Body of pancreas (tissue), 4 donors: ENCODE data around the gene TSPAN33. TPM values are rescaled to one million over a fixed set of nuclear protein-coding genes. Genes with fewer than 3 reads are reported as not detected.
A peak's percentile ranks its signal among the peaks of the same experiment; 100 is the strongest.

Source experiments
- ATAC-seq: fragments of 150-250 bp; one replicate; pipeline ENCODE4 v1.9.1; 2016
- DNase-seq, 4 donors: peaks; one replicate each; pipeline ENCODE4 v3.0.0-alpha.2; 2019
- H3K27ac ChIP-seq, 4 donors: fragments of 200-600 bp; sonication (generic); 1 replicate in 3 of 4; 2 replicates in 1 of 4; pipeline versions ENCODE4 v1.5.1 to v1.6.1; 2016 to 2019; ENCODE audit warnings: mild to moderate bottlenecking in 1 of 4, mixed read lengths in 1 of 4, moderate library complexity in 1 of 4
- H3K27me3 ChIP-seq, 2 donors: fragments of 200-600 bp; sonication (generic); one replicate each; pipeline ENCODE4 v1.6.0; 2016; ENCODE audit warnings: mild to moderate bottlenecking in 1 of 2
- H3K36me3 ChIP-seq, 2 donors: fragments of 200-600 bp; sonication (generic); replicated peaks in 1 of 2; 2 replicates each; pipeline ENCODE4 v1.5.1; 2016; ENCODE audit warnings: low read depth in 2 of 2; ENCODE audit not compliant: insufficient read depth in 1 of 2
- H3K4me1 ChIP-seq: fragments of 200-600 bp; sonication (generic); one replicate; pipeline ENCODE4 v1.6.0; 2016
- H3K4me3 ChIP-seq, 2 donors: fragments of 200-600 bp; sonication (generic); 1 replicate in 1 of 2; 2 replicates in 1 of 2; pipeline ENCODE4 v1.5.1; 2016 to 2019
- H3K9me3 ChIP-seq, 3 donors: fragments of 200-600 bp; sonication (generic); 1 replicate in 2 of 3; 2 replicates in 1 of 3; pipeline ENCODE4 v1.5.1; 2016
- CTCF ChIP-seq, 7 experiments: fragments of 450-650 bp in 4 of 7; fragments of 200-600 bp in 3 of 7; sonication (generic) in 3 of 7; IDR thresholded peaks; one replicate each; pipeline ENCODE4 v1.5.1; 2016 to 2019; ENCODE audit warnings: antibody characterized with exemption in 7 of 7
- POLR2A ChIP-seq, 3 donors: fragments of 450-650 bp; IDR thresholded peaks; one replicate each; pipeline ENCODE4 v1.6.1; 2016; ENCODE audit warnings: antibody characterized with exemption in 3 of 3, mild to moderate bottlenecking in 2 of 3
- WGBS, 2 donors: methylation state at CpG; one replicate each; pipeline ENCODE4 v1.1.5; 2017; 5-methylcytosine and 5-hydroxymethylcytosine counted together
- intact Hi-C: fragments of 100-400 bp; cut with DNase I; formaldehyde crosslinking; loops from one replicate; pipeline ENCODE4 v1.15.1; 2023
- total RNA-seq, 2 donors: library from RNA; depleted of rRNA; stranded (reverse); fragments of >200 nt; gene quantifications; one replicate each; pipeline ENCODE4 v1.1.0, GENCODE V29; 2016

Gene TSPAN33
- total RNA-seq, 2 donors from 2014 or later = 12.5 to 17.1 TPM

GRCh38 chr7:129101746-129102145, 42.8 kb upstream of the TSPAN33 start:
- DNase-seq (no peak), ATAC-seq (no peak)
- H3K4me3 ChIP-seq = no peak overlapping the region
- TF ChIP-seq POLR2A (IDR thresholded peaks at IDR 0.05) (no peak), CTCF (IDR thresholded peaks at IDR 0.05) (no peak)
- H3K4me1 ChIP-seq = peaks cover 48% of the 10 kb centered on the region
- H3K27ac ChIP-seq = peak overlapping the region in 3 of 4 donors; percentile 80 to 91 (median 86)
- intact Hi-C loops = no loop called here
- no peaks in the 10 kb centered on the region for H3K36me3 ChIP-seq
- 87 to 90% methylated on average over 6 of the region's 6 CpGs for WGBS, 2 donors
- no peaks in the 10 kb centered on the region for H3K27me3 ChIP-seq
- H3K9me3 ChIP-seq = no peaks in the 10 kb centered on the region

GRCh38 chr7:129103561-129104324, 40.8 kb upstream of the TSPAN33 start:
- Histone ChIP-seq H3K27ac (peak overlapping the region; percentile 73 to 91 (median 83)), H3K4me3 (no peak overlapping the region), H3K4me1 (peaks cover 48% of the 10 kb centered on the region), H3K27me3 (no peaks in the 10 kb centered on the region), H3K36me3 (no peaks in the 10 kb centered on the region), H3K9me3 (no peaks in the 10 kb centered on the region)
- 91 to 94% methylated on average over 3 to 4 of the region's 4 CpGs for WGBS, 2 donors
- no peak for ATAC-seq
- intact Hi-C loops = no loop called here
- DNase-seq = no peak
- no peak for TF ChIP-seq POLR2A (IDR thresholded peaks at IDR 0.05)
- no peak for TF ChIP-seq CTCF (IDR thresholded peaks at IDR 0.05)

GRCh38 chr7:129108581-129108980, 35.9 kb upstream of the TSPAN33 start:
- WGBS, 2 donors = 80 to 85% methylated on average over 4 of the region's 4 CpGs
- ATAC-seq = no peak
- peaks cover 16% of the 10 kb centered on the region for H3K4me1 ChIP-seq
- no peak for DNase-seq
- no peaks in the 10 kb centered on the region for H3K27me3 ChIP-seq
- intact Hi-C loops = no loop called here
- no peak overlapping the region for H3K27ac ChIP-seq
- no peak overlapping the region for H3K4me3 ChIP-seq
- TF ChIP-seq POLR2A (IDR thresholded peaks at IDR 0.05) (no peak), CTCF (IDR thresholded peaks at IDR 0.05) (no peak)
- H3K36me3 ChIP-seq = no peaks in the 10 kb centered on the region
- no peaks in the 10 kb centered on the region for H3K9me3 ChIP-seq

- Histone ChIP-seq H3K9me3 (no peaks in the 10 kb centered on the region), H3K27ac (peak overlapping the region in 2 of 4 donors; percentile 13 to 63), H3K4me1 (peaks cover 11% of the 10 kb centered on the region), H3K27me3 (no peaks in the 10 kb centered on the region), H3K4me3 (no peak overlapping the region), H3K36me3 (no peaks in the 10 kb centered on the region)
- DNase-seq (peak; percentile 36 to 60 (median 41)), ATAC-seq (peak; percentile 78)
- intact Hi-C loops = no loop called here
- WGBS, 2 donors = 79 to 86% methylated on average over 1 of the region's 1 CpG
- TF ChIP-seq POLR2A (IDR thresholded peaks at IDR 0.05) = no peak
These were observed 34.1 kb upstream of the TSPAN33 start for GRCh38 chr7:129110258-129110981.

- H3K27me3 ChIP-seq = no peaks in the 10 kb centered on the region
- DNase-seq (no peak), ATAC-seq (no peak)
- intact Hi-C loops = no loop called here
- H3K4me3 ChIP-seq = no peak overlapping the region
- no peaks in the 10 kb centered on the region for H3K36me3 ChIP-seq
- peak overlapping the region in 2 of 4 donors; percentile 13 to 63 for H3K27ac ChIP-seq
- peaks cover 11% of the 10 kb centered on the region for H3K4me1 ChIP-seq
- H3K9me3 ChIP-seq = no peaks in the 10 kb centered on the region
- TF ChIP-seq CTCF (IDR thresholded peaks at IDR 0.05) = no peak
- TF ChIP-seq POLR2A (IDR thresholded peaks at IDR 0.05) = no peak
These were observed 33.5 kb upstream of the TSPAN33 start for GRCh38 chr7:129110982-129111376.
